NCI-H526 treated with DMSO at 0.1 percent for 48 hours (cell line): ENCODE results near the gene ELF2.
A peak's percentile ranks its signal among the peaks of the same experiment; 100 is the strongest.
"Not testable (repeated sequence)": the region's sequence is repeated elsewhere in the genome, so short reads cannot be mapped to it uniquely, and the experiment has no call there.

ENCODE experiments used
- DNase-seq: peaks from one replicate; lab custom pipeline; 2025; lab: John Stamatoyannopoulos, UW

ELF2 gene

DNA sequence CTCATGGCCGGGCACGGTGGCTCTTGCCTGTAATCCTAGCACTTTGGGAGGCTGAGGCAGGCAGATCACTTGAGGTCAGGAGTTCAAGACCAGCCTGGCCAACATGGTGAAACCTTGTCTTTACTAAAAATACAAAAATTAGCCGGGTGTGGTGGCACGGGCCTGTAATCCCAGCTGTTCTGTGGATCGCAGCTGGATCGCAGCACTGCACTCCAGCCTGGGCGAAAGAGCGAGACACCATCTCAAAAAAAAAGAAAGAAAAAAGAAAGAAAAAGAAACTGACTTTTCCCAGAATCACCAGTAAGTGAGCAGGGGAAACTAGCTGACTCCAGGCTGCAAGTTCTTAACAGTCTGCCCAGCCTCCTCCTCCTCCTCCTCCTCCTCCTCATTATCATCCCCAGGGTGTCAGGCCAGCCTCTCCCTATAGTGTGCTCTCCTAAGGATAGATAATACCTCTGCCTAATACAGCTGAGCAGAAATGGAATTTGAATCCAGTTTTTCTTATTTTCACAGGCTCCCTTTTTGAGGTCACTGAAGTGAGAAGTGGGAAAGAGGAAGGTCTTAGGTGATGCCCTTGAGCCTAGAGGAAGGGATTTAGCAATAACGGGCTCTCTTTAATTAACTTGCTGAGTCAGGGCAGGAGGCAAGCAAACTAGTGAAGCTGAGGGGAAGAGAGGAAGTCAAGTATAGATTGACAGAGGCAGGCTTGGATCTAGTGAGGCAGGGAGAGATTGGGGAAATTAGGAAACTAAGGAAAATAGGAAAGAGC lies 11.8 kb upstream of the ELF2 start:
- DNase-seq, result no peak

DNA sequence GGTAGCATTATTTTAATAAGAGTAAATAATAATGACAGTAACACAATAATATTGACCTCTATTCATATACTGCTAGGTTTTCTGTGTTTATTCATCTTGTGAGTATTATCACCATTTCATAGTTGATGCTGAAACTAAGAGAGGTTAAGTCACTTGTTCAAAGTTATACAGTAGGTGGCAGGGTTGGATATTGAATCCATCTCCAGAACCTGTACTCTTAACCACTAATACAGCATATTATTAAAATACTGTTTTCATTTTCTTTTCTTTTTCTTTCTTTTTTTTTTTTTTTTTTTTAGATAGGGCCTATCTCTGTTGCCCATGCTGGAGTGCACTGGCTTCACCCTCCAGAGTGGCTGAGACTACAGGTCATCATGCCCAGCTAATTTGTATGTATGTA lies 7.1 kb upstream of the ELF2 start:
- no peak for DNase-seq

DNA sequence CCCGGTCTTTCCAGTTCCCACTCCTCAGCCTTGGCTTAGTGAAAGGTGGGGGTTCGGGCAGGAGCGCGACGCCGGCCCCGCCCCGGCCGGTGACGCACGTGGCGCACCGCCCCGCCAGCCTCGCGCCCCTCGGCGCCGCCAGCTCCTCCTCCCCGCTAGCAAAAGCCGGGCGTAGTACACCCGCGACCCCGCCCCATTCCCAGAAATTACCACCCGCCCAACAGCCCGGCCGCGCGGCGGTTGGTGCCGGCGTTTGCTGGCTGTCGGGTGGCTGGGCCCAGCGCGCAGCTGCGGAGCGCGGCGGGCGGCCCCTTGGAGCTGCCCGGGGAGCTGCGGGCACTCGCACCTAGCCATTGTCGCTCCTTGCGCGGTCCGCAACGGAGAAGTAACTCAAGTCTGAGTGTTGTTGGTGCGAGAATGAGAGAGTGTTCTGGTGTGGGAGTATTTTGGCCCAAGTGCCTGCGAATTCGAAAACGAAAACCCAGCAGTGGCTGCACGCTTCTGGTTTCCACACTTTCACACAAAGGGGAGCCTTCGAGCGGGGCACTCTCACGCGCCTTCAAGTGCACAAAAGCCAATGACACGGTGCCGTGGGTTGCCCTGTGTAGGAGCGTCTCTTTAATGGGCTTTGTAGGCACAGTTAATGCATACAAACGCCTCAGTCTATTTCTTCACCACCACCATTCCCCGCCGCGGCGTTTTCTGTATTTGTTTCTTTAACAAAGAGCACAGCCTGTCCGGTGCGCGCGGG lies 1.0 kb upstream of the ELF2 start:
- DNase-seq, result peak; percentile 93

DNA sequence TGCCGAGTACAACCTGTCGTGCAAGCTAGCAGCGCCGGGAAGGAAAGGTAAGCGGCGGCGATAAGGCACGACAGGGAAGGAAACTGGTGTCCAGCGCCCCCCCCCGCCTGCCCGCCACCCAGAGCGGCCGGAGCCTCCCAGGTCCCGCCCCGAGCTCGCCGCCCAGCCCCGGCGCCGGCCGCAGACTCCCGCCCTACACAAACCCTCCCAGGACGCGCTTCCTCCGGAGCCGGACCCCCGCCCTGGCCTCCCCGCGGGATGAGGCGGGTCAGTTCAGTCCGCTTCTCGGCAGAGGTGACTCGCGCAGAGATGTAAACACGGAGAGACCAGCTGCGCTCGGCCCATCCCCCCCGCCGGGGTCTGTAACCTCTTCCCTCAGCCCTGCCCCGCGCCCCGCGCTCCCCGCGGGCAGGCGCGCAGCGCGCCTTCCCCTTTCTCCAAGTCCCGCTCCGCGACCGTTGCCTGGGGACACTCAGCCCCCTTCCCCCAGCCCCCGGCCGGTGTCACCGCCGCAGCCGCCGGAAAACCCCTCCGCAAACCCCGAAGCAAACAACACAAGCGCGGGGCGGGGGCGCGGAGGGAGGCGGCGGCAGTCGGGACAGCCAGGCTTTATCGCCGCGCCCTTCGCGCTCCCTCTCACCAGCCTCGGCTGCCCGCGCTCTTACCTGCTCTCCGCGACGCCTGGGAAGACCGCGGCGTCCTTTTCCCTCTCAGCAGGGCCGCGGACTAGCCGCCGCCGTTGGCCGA lies 543 bp downstream of the ELF2 start:
- peak; percentile 76 for DNase-seq

DNA sequence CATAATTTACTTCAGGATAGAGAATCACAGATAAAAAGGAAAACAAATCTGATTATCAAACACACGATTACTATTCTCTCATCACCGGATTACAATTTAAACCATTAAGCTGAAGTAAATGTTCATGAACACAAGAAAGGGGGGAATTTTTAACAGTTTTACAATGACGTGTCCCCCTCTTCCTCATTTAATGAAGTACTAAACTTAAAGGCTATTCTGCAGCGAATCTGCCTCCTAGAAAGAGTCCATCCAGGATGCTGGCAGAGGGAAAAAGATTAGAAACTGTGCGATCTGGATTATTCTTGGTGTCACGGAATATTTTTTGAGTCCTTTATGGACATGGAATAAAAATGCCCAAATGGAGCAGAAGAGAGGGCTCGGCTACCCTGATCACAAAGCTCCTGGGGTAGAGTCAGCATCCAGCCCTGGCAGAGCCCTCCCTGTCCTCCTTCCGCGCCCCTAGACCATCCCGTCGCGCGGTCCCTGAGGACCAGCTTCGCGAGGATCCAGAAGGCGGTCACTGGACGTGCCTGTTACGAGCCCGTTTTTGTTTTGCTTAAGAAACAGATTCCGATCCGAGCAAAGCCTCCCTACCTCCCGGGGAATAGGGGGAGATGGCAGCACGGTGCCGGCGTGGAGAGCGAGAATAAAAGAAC lies 1.2 kb downstream of the ELF2 start:
- DNase-seq, result peak; percentile 67

DNA sequence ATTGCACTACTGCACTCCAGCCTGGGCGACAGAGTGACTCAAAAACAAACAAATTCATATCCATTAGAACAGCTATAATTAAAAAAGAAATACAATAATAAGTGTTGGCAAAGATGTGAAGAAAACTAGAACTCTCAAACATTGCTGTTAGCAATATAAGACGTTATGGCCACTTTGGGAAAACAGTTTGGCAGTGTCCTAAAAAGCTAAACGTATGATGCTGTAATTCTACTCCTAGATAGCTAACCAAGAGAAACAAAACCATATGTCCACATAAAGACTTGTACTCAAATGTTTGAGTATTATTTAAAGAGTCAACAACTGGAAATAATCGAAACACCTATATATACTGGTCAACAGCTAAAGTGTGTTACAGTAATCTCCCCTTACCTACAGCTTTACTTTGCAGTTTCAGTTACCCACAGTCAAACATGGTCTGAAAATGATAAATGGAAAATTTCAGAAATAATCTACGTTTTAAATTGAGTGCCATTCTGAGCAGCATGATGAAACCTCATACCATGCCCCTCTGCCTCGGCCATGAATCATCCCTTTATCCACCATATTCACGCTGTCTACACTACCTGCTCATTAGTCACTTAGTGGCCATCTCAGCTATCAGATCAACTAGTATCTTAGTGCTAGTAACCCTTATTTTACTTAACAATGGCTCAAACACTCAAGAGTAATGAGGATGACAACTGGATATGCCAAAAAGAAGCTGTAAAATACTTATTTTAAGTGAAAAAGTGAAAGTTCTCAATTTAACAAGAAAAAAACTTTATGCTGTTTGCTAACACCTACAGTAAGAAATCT lies 4.9 kb downstream of the ELF2 start:
- no peak for DNase-seq

DNA sequence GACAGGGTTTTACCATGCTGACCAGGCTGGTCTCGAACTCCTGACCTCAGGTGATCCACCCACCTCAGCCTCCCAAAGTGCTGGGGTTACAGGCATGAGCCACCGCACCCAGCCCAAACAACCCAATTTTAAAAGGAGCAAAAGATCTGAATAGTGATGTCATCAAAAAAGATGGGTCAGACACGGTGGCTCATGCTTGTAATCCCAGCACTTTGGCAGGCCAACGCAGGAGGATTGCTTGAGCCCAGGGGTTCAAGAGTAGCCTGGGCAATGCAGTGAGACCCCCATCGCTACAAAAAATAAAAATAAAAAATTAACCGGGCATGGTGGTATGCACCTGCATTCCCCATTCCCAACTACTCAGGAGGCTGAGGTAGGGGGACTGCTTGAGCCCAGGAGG lies 6.1 kb downstream of the ELF2 start:
- no peak for DNase-seq

DNA sequence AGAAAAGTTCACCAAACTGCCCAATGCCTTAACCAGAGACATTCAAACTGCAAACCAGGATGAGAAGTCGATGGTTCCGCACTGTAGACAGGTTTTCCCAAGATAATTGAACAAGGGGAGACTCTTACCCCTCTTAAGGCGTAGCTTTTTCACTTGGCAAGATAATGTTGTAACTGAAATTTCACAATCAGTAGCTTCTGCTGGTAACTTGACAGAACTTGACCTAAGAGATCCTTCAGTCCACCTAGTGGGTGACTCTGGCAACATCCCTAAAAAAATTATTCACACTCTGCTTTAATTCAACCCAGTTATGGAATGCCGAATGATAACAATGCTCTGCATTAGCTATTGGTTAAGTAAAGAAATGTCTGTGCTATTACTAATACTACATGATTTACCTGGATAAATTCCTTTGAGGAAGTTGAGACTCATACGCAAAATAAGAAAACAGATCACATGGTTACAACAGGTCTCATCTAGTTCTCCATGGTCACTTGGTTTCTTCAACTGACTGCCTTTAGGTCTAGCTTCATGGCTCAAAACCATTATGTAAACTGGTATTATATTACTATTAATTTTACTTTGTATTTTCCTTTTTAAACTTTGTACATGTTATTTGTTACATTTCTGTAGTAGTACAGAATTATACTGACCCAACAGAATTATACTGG lies 9.1 kb downstream of the ELF2 start:
- DNase-seq, result no peak

DNA sequence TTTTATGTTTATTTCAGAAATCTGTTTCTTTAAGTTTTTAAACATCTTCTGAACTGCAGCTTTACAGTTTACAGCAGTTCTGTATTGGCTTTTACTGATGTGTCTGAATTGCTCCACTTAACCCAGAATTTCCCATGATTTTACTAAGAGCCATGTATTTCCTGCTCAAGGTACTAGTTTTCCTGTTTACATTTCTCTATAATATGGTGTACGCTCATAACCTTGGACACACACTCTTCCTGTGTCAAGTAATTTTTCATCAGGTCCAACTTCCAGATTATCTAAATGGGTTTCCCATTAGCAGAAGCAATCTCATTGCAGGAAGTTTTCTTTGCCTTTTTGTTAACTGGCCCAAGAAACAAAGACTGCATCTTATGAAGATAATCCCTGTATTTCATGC lies 12.3 kb downstream of the ELF2 start:
- no peak for DNase-seq

DNA sequence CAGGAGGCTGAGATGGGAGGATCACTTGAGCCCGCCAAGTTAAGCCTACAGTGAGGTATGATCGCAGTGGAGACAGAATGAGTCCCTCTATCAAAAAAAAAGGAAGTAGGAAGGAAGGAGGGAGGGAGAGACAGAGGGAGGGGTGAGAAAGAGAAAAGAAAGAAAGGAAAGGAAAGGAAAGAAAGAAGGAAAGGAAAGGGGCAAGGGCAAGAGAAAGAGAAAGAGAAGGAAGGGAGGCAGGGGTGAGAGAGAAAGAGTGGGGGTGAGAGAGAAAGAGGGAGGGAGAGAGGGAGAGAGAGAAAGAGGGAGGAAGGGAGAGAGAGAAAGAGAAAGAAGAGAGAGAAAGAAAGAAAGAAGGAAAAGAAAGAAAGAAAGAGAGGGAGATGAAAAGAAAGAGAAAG lies 13.2 kb downstream of the ELF2 start:
- DNase-seq, result no peak

DNA sequence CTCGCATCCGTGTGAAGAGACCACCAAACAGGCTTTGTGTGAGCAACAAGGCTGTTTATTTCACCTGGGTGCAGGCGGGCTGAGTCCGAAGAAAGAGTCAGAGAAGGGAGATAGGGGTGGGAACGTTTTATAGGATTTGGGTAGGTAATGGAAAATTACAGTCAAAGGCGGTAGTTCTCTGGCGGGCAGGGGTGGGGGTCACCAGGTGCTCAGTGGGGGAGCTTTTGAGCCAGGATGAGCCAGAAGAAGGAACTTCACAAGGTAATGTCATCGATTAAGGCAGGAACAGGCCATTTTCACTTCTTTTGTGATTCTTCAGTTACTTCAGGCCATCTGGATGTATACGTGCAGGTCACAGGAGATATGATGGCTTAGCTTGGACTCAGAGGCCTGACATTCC lies 19.0 kb downstream of the ELF2 start:
- not testable (repeated sequence) for DNase-seq

DNA sequence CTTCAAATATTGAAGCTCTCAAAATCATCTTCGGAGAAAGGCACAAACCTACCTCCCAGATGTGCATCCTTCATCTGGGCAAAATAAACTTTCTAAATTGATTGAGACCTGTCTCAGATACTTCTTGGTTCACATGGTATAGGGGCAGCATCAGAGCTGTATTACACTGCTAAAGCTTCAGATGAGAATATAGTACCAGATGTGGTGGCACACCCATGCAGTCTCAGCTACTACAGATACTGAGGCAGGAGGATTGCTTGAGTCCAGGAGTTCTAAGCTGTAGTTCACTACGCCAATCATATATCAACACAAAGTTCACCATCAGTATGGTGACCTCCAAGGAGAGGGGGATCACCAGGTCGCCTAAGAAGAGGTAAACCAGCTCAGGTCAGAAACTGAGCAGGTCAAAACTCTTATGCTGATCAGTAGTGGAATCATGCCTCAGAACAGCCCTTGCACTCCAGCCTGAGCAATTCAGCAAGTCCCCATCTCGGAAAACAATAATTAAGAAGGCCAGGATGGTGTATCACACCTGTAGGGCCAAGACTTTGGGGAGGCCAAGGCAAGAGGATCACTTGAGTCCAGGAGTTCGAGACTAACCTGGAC lies 22.0 kb downstream of the ELF2 start:
- no peak for DNase-seq

DNA sequence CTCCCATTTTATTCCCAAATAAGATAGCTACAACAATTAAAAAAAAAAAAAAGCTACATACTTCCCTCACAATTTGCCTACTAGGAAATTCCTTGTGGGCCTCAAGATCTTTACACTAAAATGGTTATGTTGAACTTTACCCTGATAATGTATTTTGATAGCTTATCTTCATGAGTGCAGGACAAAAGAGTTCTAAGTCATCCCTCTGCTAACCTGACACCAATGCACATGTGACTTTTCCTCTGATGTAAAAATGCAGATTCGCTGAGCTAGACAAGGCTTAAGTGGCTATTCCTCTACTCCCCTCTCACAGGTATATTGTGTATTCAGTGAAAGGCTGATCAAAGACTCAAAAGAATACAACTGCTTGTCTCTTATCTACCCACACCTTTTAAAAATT lies 22.5 kb downstream of the ELF2 start:
- DNase-seq, result peak; percentile 11

DNA sequence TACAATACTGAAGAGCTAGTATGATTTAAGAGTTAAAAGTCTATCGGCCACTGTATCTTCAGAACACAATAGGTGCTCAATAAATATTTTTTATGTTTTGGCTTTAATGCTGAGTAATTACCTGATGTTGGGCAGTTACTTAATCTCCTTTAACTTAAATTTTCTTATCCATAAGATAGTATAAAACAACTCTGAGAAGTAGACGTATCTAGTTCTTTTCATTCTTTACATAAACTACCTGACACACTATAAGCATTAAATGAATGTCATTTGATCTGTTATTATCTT lies 22.9 kb downstream of the ELF2 start:
- no peak for DNase-seq

DNA sequence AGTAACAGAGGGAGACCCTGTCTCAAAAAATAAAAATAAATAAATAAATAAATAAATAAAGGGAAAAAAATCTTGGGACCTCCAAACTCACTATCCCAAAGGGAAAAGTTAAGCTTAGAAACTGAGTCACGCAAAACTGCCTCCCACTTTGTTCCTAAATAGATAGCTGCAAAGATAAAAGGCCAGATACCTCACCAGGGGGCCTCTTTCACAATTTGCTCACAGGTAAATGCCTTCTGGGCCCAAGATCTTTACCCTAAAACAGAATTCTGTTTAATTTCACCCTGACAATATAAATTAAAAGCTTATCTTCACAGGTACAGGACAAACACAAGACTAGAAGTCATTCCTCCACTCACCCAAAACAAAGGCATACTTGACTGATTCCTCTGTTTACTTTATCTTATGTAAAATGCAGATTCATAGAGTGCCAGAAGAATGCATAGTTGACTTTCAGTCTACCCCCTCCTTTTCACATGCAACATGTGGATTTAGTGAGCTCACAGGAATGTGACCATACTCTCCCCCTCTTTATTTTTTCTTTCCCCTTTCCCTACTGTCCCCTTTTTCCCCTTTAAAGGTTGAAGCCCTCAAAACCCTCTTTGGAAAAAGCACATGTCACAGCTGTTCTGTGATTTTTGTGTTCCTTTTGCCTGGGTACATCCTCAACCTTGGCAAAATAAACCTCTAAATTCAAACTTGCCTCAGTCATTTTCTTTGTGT lies 23.4 kb downstream of the ELF2 start:
- no peak for DNase-seq

DNA sequence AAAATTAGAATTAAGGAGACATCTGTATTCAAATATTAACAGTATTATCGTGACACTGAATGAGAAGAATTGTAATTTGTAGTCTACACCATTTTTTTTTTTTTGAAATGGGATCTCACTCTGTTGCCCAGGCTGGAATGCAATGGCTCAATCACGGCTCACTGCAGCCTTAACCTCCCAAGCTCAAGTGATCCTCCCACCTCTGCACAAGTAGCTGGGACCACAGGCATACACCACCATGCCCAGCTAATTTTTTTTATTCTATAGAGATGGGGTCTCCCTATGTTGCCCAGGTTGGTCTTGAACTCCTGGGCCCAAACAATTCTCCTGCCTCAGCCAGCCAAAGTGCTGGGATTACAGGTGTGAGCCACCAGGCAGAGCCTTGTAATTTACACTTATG lies 24.8 kb downstream of the ELF2 start:
- DNase-seq, result peak; percentile 38

DNA sequence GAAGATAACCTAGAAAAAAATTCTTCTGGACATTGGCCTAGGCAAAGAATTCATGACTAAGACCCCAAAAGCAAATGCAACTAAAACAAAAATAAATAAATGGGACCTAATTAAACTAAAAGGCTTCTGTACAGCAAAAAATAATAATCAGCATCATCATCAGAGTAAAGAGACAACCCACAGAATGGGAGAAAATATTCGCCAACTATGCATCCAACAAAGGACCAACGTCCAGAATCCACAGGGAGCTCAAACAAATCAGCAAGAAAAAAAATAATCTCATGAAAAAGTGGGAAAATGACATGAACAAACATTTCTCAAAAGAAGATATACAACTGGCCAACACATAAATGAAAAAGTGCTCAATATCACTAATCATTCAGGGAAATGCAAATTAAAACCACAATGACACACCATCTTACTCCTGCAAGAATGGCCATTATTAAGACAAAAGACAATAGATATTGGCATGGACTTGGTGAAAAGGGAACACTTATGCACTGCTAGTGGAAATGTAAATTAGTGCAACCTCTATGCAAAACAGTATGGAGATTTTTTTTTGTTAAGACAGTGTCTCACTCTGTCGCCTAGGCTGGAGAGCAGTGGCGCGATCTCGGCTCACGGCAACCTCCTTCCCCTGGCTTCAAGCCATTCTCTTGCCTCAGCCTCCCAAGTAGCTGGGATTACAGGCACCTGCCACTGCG lies 29.9 kb downstream of the ELF2 start:
- peak; percentile 95 for DNase-seq

DNA sequence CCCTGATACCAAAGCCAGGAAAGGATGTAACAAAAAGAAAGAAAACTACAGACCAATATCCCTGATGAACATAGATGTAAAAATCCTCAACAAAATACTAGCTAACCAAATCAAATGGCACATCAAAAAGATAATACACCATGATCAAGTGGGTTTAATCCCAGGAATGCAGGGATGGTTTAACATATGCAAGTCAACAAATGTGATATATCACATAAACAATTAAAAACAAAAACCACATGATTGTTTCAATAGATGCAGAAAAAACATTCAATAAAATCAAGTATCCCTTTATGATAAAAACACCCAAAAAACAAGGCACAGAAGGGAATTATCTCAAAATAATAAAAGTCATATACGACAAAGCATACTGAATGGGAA lies 31.5 kb downstream of the ELF2 start:
- DNase-seq, result no peak

DNA sequence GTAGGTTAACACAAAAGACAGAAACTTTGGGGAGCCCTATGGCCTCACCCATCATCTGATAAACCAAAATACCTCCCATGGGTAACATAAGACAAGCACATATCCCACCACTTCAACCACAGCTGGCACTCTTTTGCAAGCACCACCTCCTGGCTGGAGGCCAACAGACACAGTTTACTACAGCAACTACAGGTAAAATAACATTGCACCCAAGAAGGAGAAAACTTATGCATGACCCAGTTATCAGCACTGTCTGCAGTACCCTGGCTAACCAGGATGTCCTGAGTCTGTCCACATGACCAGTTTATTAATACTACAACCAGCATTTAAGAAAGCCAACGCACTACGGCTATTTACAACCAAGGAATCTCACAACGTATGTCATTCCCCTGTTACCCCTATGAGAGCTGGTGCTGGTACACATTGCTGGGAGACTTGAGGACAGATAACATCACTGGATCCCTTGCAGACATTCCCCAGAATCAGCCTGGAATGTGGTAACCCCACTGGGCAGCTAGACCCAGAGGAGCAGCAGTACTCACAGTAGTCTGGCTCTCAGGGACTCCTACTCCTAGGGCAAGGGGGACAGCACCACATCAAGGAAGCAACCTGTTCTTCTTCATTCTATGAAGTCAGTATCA lies 32.0 kb downstream of the ELF2 start:
- DNase-seq, result no peak
